ENCODE measurements around the gene DCAF4.

DCAF4 gene

DNA sequence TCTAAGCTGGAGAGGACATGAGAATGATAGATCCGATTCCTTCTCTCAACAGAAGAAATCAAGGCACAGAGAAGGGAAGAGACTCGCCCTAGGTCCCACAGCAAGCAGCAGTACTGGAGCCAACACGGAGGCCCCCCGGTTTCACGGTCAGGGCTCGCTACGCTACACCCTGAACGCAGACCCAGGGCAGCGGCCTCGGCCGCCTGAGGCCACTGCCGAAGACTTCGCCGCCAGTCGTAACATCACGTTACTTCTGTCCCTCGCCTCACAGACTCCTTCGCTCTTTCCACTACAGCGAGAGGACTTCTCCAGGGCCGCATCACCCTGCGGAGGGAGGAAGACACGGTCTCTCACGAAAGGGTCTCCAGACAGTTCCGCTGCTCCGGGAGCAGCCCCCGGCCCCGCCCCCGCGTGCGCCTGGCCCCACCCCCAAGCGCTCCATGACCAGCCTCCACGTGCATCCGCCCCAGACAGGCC lies 411 bp upstream of the DCAF4 start:
- ATAC-seq = peak; percentile 57

DNA sequence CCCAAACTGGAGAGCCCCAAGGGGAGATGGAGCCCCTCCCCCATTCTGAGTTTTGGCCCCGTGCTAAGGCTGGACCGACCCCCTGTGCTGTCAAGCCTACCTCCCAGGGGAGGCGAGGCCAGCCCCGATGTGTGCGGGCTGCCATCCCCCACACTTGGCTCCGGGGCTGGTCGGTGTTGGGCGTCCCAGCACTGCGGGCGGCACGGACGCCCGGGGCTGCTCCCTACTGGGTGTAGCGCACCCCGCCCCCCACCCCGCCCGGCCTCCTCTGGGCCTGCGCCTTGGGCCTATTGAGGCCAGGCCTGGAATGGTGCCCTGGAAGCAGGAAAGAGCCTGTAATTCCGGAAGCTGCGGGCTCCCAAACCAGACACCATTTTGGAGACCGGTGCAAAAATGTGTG lies 2.6 kb downstream of the DCAF4 start:
- TF ChIP-seq ISL1 (CRISPR knock-in tag; IDR thresholded peaks at IDR 0.05) (no peak), ESRRG (CRISPR knock-in tag; IDR thresholded peaks at IDR 0.05) (no peak), ZNF70 (CRISPR knock-in tag; IDR thresholded peaks at IDR 0.05) (no peak), BACH2 (CRISPR knock-in tag; IDR thresholded peaks at IDR 0.05; ENCODE audit: borderline replicate concordance) (no peak)
- ATAC-seq = no peak

More for the DNA sequence above, 411 bp upstream of the DCAF4 start:
- TF ChIP-seq ZFP30 (CRISPR knock-in tag; IDR thresholded peaks at IDR 0.05) = no peak

DNA sequence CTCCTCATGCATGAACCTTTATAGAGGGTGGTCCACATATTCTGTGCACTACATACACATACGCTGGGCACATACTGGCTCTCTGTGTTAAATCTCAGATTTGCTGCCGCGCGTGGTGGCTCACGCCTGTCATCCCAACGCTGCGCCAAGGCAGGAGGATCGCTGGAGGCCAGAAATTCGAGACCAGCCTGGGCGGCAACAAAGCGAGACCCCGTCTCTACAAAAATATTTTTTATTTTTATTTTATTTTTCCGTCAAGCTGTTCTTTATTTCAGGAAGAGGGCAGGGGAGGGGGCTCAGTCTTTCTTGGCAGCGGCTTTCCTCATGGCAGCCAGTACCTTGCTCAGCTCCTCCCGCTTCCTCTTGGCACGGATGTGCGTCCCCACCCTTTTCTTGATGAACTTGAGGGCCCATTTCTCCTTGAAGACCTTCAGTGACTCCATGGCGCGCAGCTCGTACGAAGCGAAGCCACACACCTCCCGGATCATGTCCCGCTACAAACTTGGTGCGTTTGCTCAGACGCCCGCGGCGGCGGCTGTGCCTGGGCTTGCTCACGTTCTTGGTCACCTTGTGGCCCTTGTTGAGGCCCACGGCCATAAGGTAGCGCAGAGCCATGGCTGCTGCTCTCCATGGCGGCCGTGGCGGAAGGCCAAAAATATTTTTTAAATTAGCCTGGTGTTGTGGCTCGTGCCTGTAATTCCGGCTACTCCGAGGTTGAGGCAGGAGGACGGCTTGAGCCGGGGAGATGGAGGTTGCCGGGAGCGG lies 3.2 kb downstream of the DCAF4 start:
- TF ChIP-seq, protein P1, sequence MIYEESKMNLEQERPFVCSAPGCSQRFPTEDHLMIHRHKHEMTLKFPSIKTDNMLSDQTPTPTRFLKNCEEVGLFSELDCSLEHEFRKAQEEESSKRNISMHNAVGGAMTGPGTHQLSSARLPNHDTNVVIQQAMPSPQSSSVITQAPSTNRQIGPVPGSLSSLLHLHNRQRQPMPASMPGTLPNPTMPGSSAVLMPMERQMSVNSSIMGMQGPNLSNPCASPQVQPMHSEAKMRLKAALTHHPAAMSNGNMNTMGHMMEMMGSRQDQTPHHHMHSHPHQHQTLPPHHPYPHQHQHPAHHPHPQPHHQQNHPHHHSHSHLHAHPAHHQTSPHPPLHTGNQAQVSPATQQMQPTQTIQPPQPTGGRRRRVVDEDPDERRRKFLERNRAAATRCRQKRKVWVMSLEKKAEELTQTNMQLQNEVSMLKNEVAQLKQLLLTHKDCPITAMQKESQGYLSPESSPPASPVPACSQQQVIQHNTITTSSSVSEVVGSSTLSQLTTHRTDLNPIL (CRISPR knock-in tag; IDR thresholded peaks at IDR 0.05; ENCODE audit: low read depth) = no peak
- ATAC-seq = no peak

DNA sequence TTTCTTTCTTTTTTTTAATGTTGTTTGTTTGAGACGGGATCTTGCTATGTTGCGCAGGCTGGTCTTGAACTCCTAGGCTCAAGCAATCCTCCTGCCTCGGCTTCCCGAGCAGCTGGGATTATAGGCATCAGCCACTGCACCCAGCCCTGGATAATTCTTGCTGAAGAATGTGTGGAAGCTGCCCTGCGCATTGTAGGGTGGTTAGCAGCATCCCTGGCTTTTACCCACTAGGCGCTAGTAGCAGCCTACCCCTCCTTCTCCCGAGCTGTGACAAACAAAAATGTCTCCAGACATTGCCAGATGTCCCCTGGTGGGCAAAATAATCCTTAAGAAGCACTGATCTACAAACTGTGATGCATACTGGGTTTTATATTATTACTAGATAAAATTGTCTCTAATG lies 6.6 kb downstream of the DCAF4 start:
- TF ChIP-seq ESRRG (CRISPR knock-in tag; IDR thresholded peaks at IDR 0.05) (no peak), ZC3H10 (CRISPR knock-in tag; IDR thresholded peaks at IDR 0.05) (no peak), CSDC2 (CRISPR knock-in tag; IDR thresholded peaks at IDR 0.05) (no peak), TOX (CRISPR knock-in tag; IDR thresholded peaks at IDR 0.05; ENCODE audit: borderline replicate concordance) (no peak), PPARA (CRISPR knock-in tag; IDR thresholded peaks at IDR 0.05; ENCODE audit: borderline replicate concordance) (no peak), TCF4 (CRISPR knock-in tag; IDR thresholded peaks at IDR 0.05; ENCODE audit: borderline replicate concordance) (no peak), SNAI2 (CRISPR knock-in tag; IDR thresholded peaks at IDR 0.05) (no peak), RARB (CRISPR knock-in tag; IDR thresholded peaks at IDR 0.05) (no peak), ZNF70 (CRISPR knock-in tag; IDR thresholded peaks at IDR 0.05) (no peak), ZNF565 (CRISPR knock-in tag; conservative IDR thresholded peaks at IDR 0.05; ENCODE audit: low read depth) (no peak), BACH2 (CRISPR knock-in tag; IDR thresholded peaks at IDR 0.05; ENCODE audit: borderline replicate concordance) (no peak), ARNTL (CRISPR knock-in tag; IDR thresholded peaks at IDR 0.05; ENCODE audit: borderline replicate concordance, low read depth) (no peak), ISL1 (CRISPR knock-in tag; IDR thresholded peaks at IDR 0.05) (no peak), GLIS3 (CRISPR knock-in tag; IDR thresholded peaks at IDR 0.05) (no peak)
- TF ChIP-seq, protein P2, sequence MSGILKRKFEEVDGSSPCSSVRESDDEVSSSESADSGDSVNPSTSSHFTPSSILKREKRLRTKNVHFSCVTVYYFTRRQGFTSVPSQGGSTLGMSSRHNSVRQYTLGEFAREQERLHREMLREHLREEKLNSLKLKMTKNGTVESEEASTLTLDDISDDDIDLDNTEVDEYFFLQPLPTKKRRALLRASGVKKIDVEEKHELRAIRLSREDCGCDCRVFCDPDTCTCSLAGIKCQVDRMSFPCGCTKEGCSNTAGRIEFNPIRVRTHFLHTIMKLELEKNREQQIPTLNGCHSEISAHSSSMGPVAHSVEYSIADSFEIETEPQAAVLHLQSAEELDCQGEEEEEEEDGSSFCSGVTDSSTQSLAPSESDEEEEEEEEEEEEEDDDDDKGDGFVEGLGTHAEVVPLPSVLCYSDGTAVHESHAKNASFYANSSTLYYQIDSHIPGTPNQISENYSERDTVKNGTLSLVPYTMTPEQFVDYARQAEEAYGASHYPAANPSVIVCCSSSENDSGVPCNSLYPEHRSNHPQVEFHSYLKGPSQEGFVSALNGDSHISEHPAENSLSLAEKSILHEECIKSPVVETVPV (CRISPR knock-in tag; IDR thresholded peaks at IDR 0.05) = no peak
- TF ChIP-seq, protein P1 (CRISPR knock-in tag; IDR thresholded peaks at IDR 0.05; ENCODE audit: low read depth) = no peak
- TF ChIP-seq, protein P3, sequence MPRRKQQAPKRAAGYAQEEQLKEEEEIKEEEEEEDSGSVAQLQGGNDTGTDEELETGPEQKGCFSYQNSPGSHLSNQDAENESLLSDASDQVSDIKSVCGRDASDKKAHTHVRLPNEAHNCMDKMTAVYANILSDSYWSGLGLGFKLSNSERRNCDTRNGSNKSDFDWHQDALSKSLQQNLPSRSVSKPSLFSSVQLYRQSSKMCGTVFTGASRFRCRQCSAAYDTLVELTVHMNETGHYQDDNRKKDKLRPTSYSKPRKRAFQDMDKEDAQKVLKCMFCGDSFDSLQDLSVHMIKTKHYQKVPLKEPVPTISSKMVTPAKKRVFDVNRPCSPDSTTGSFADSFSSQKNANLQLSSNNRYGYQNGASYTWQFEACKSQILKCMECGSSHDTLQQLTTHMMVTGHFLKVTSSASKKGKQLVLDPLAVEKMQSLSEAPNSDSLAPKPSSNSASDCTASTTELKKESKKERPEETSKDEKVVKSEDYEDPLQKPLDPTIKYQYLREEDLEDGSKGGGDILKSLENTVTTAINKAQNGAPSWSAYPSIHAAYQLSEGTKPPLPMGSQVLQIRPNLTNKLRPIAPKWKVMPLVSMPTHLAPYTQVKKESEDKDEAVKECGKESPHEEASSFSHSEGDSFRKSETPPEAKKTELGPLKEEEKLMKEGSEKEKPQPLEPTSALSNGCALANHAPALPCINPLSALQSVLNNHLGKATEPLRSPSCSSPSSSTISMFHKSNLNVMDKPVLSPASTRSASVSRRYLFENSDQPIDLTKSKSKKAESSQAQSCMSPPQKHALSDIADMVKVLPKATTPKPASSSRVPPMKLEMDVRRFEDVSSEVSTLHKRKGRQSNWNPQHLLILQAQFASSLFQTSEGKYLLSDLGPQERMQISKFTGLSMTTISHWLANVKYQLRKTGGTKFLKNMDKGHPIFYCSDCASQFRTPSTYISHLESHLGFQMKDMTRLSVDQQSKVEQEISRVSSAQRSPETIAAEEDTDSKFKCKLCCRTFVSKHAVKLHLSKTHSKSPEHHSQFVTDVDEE (CRISPR knock-in tag; IDR thresholded peaks at IDR 0.05) = no peak
- TF ChIP-seq, protein P4, sequence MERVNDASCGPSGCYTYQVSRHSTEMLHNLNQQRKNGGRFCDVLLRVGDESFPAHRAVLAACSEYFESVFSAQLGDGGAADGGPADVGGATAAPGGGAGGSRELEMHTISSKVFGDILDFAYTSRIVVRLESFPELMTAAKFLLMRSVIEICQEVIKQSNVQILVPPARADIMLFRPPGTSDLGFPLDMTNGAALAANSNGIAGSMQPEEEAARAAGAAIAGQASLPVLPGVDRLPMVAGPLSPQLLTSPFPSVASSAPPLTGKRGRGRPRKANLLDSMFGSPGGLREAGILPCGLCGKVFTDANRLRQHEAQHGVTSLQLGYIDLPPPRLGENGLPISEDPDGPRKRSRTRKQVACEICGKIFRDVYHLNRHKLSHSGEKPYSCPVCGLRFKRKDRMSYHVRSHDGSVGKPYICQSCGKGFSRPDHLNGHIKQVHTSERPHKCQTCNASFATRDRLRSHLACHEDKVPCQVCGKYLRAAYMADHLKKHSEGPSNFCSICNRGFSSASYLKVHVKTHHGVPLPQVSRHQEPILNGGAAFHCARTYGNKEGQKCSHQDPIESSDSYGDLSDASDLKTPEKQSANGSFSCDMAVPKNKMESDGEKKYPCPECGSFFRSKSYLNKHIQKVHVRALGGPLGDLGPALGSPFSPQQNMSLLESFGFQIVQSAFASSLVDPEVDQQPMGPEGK (CRISPR knock-in tag; IDR thresholded peaks at IDR 0.05; ENCODE audit: borderline replicate concordance) = no peak
- ATAC-seq = no peak
